Mesenchymal stem cell (in vitro differentiated cells and primary cell): ENCODE results near the gene ABCC1.

ENCODE experiments used
- DNase-seq: peaks from one replicate; pipeline ENCODE4 v3.0.0-alpha.2; 2013
- H2AFZ ChIP-seq: one replicate; pipeline ENCODE4 v1.6.1; 2013; ENCODE audit warnings: low read depth, mild to moderate bottlenecking, control low read depth, inconsistent platforms, low read length, moderate library complexity
- H2AK5ac ChIP-seq: 2 replicates; pipeline ENCODE4 v1.6.1; 2013; ENCODE audit warnings: low read length, moderate library complexity, mild to moderate bottlenecking, inconsistent platforms; ENCODE audit not compliant: severe bottlenecking
- H2BK120ac ChIP-seq: one replicate; pipeline ENCODE4 v1.6.1; 2013; ENCODE audit warnings: low read depth, mild to moderate bottlenecking, inconsistent platforms, low read length, moderate library complexity
- H2BK12ac ChIP-seq, 2 experiments: one replicate each; pipeline ENCODE4 v1.6.1; 2013; ENCODE audit warnings: inconsistent platforms in 2 of 2, low read length in 2 of 2, mild to moderate bottlenecking in 2 of 2, moderate library complexity in 2 of 2, control low read depth in 1 of 2
- H2BK15ac ChIP-seq: one replicate; pipeline ENCODE4 v1.6.1; 2013; ENCODE audit warnings: mild to moderate bottlenecking, low read depth, inconsistent platforms; ENCODE audit not compliant: poor library complexity, severe bottlenecking
- H2BK5ac ChIP-seq: 2 replicates; pipeline ENCODE4 v1.6.1; 2013; ENCODE audit warnings: low read depth, mild to moderate bottlenecking, low read length, control low read depth, inconsistent platforms; ENCODE audit not compliant: poor library complexity, severe bottlenecking
- H3K14ac ChIP-seq, 2 experiments: one replicate each; pipeline ENCODE4 v1.6.1; 2013; ENCODE audit warnings: inconsistent platforms in 2 of 2, low read length in 2 of 2, control low read depth in 1 of 2, mild to moderate bottlenecking in 1 of 2, moderate library complexity in 1 of 2
- H3K18ac ChIP-seq, 2 experiments: one replicate each; pipeline ENCODE4 v1.6.1; 2013; ENCODE audit warnings: inconsistent platforms in 2 of 2, low read length in 2 of 2, control low read depth in 1 of 2, low read depth in 1 of 2, mild to moderate bottlenecking in 1 of 2
- H3K23ac ChIP-seq, 2 experiments: one replicate each; pipeline ENCODE4 v1.6.1; 2013; ENCODE audit warnings: inconsistent platforms in 2 of 2, low read length in 2 of 2, mild to moderate bottlenecking in 2 of 2, moderate library complexity in 2 of 2, control low read depth in 1 of 2
- H3K27ac ChIP-seq: 2 replicates; pipeline ENCODE4 v1.5.1; 2013; ENCODE audit warnings: mild to moderate bottlenecking, moderate library complexity, low read length, control low read depth, inconsistent platforms; ENCODE audit not compliant: poor library complexity, severe bottlenecking
- H3K27me3 ChIP-seq, 2 experiments: 2 replicates each; pipeline versions ENCODE4 v1.6.1 to v1.7.0; 2013; ENCODE audit warnings: low read length in 2 of 2, mild to moderate bottlenecking in 2 of 2, moderate library complexity in 2 of 2, control low read depth in 1 of 2, inconsistent platforms in 1 of 2; ENCODE audit not compliant: control insufficient read depth in 1 of 2, insufficient read depth in 1 of 2
- H3K36me3 ChIP-seq, 2 experiments: 2 replicates each; pipeline versions ENCODE4 v1.6.1 to v1.7.0; 2013; ENCODE audit warnings: low read length in 2 of 2, control low read depth in 1 of 2, inconsistent platforms in 1 of 2, low read depth in 1 of 2, mild to moderate bottlenecking in 1 of 2; ENCODE audit not compliant: insufficient read depth in 2 of 2, control insufficient read depth in 1 of 2
- H3K4ac ChIP-seq, 2 experiments: one replicate each; pipeline ENCODE4 v1.6.1; 2013; ENCODE audit warnings: inconsistent platforms in 2 of 2, low read length in 2 of 2, mild to moderate bottlenecking in 2 of 2, moderate library complexity in 2 of 2, control low read depth in 1 of 2, low read depth in 1 of 2
- H3K4me1 ChIP-seq: 2 replicates; pipeline ENCODE4 v1.6.1; 2013; ENCODE audit warnings: low read depth, low read length, control low read depth; ENCODE audit not compliant: control insufficient read depth, insufficient read depth
- H3K4me2 ChIP-seq: 2 replicates; pipeline ENCODE4 v1.6.1; 2013; ENCODE audit warnings: low read length, mild to moderate bottlenecking, inconsistent platforms; ENCODE audit not compliant: poor library complexity, severe bottlenecking
- H3K4me3 ChIP-seq, 2 experiments: 2 replicates each; pipeline versions ENCODE4 v1.5.1 to v1.7.0; 2013; ENCODE audit warnings: low read length in 2 of 2, mild to moderate bottlenecking in 2 of 2, control low read depth in 1 of 2, low read depth in 1 of 2; ENCODE audit not compliant: insufficient read depth in 1 of 2
- H3K79me1 ChIP-seq: replicated peaks from 2 replicates; pipeline ENCODE4 v1.6.1; 2013; ENCODE audit warnings: mild to moderate bottlenecking, control low read depth, low read length, inconsistent platforms; ENCODE audit not compliant: poor library complexity, severe bottlenecking
- H3K9ac ChIP-seq: 2 replicates; pipeline ENCODE4 v1.7.0; 2013; ENCODE audit warnings: mild to moderate bottlenecking, low read length, moderate library complexity
- H3K9me3 ChIP-seq: 2 replicates; pipeline ENCODE4 v1.7.0; 2013; ENCODE audit warnings: mild to moderate bottlenecking, low read length; ENCODE audit not compliant: control insufficient read depth
- H4K8ac ChIP-seq: one replicate; pipeline ENCODE4 v1.6.1; 2013; ENCODE audit warnings: inconsistent platforms, mild to moderate bottlenecking, low read length, moderate library complexity
- H4K91ac ChIP-seq: one replicate; pipeline ENCODE4 v1.6.1; 2013; ENCODE audit warnings: mild to moderate bottlenecking, low read length, inconsistent platforms
- WGBS: methylation state at CpG from one replicate; pipeline ENCODE4 v1.1.7; 2013; ENCODE audit warnings: mixed read lengths; 5-methylcytosine and 5-hydroxymethylcytosine counted together

The ABCC1 gene

GRCh38 chr16:16010194-16010593, 60.8 kb downstream of the ABCC1 start:
- no peak overlapping the region for H2BK120ac ChIP-seq
- DNase-seq: no peak
- H2AK5ac ChIP-seq: no peak overlapping the region
- no peak overlapping the region for H3K14ac ChIP-seq
- H3K27ac ChIP-seq: no peak overlapping the region
- no peak overlapping the region for H3K4me2 ChIP-seq
- H3K79me1 ChIP-seq: peaks cover 13% of the 10 kb centered on the region
- no peak overlapping the region for H4K8ac ChIP-seq
- no peak overlapping the region for H4K91ac ChIP-seq
- no peak overlapping the region for H2BK12ac ChIP-seq
- no peak overlapping the region for H3K4me3 ChIP-seq
- no peak overlapping the region for H3K23ac ChIP-seq
- no peak overlapping the region for H2BK15ac ChIP-seq
- H3K4ac ChIP-seq: no peak overlapping the region
- no peak overlapping the region for H2BK5ac ChIP-seq
- 90% methylated on average over 3 of the region's 3 CpGs for WGBS
- peaks cover 9 to 39% of the 10 kb centered on the region in 2 experiments for H3K36me3 ChIP-seq
- no peaks in the 10 kb centered on the region for H3K9me3 ChIP-seq
- no peak overlapping the region for H2AFZ ChIP-seq
- peaks cover 20% of the 10 kb centered on the region for H3K4me1 ChIP-seq
- H3K27me3 ChIP-seq: no peaks in the 10 kb centered on the region
- no peak overlapping the region for H3K18ac ChIP-seq
- H3K9ac ChIP-seq: no peak overlapping the region

DNA sequence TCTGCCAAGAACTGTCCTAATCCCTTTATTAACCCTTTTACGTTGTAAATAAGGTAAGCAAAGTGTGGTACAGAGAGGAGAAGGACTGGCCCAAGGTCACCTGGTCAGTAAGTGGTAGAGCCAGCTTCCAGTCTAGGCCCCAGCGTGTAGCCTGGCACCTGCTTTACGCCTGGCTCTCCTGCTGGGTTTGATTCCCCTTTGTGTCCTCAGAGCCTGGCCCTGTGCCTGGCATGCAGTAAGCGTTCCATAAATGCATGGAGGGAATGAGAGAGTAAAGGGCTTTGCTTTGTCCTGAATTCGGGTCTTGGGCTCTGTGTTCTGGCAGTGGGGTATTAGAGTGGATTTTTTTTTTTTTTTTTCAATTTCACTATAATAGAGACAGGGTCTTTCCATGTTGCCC, 62.7 kb downstream of the ABCC1 start:
- H3K23ac ChIP-seq: no peak overlapping the region
- H3K27ac ChIP-seq: no peak overlapping the region
- H2AFZ ChIP-seq: no peak overlapping the region
- no peak overlapping the region for H3K9ac ChIP-seq
- H4K91ac ChIP-seq: peak overlapping the region; percentile 43
- H3K9me3 ChIP-seq: no peaks in the 10 kb centered on the region
- 96% methylated on average over 4 of the region's 5 CpGs for WGBS
- no peak overlapping the region for H2BK5ac ChIP-seq
- peak overlapping the region in 1 of 2 experiments; percentile 20 for H3K14ac ChIP-seq
- H3K36me3 ChIP-seq: peaks cover 13 to 54% of the 10 kb centered on the region in 2 experiments
- H2BK12ac ChIP-seq: peak overlapping the region in 1 of 2 experiments; percentile 80
- H3K18ac ChIP-seq: peak overlapping the region; percentile 8 to 41
- H2AK5ac ChIP-seq: peak overlapping the region; percentile 47
- no peaks in the 10 kb centered on the region for H3K27me3 ChIP-seq
- no peak for DNase-seq
- peak overlapping the region in 1 of 2 experiments; percentile 29 for H3K4ac ChIP-seq
- H3K4me2 ChIP-seq: no peak overlapping the region
- peaks cover 10% of the 10 kb centered on the region for H3K79me1 ChIP-seq
- H3K4me3 ChIP-seq: no peak overlapping the region
- H3K4me1 ChIP-seq: peaks cover 13% of the 10 kb centered on the region
- H4K8ac ChIP-seq: peak overlapping the region; percentile 5
- no peak overlapping the region for H2BK15ac ChIP-seq
- H2BK120ac ChIP-seq: no peak overlapping the region

- H3K27ac ChIP-seq: no peak overlapping the region
- H2BK120ac ChIP-seq: no peak overlapping the region
- H3K14ac ChIP-seq: no peak overlapping the region
- H3K18ac ChIP-seq: no peak overlapping the region
- no peak overlapping the region for H3K9ac ChIP-seq
- H2BK15ac ChIP-seq: no peak overlapping the region
- H3K27me3 ChIP-seq: no peaks in the 10 kb centered on the region
- peaks cover 10% of the 10 kb centered on the region for H3K79me1 ChIP-seq
- H4K91ac ChIP-seq: no peak overlapping the region
- no peak overlapping the region for H4K8ac ChIP-seq
- no peak overlapping the region for H3K4ac ChIP-seq
- H3K9me3 ChIP-seq: no peaks in the 10 kb centered on the region
- no peak overlapping the region for H2AFZ ChIP-seq
- no peak for DNase-seq
- H3K4me3 ChIP-seq: no peak overlapping the region
- H3K36me3 ChIP-seq: peaks cover 20 to 64% of the 10 kb centered on the region in 2 experiments
- peaks cover 9% of the 10 kb centered on the region for H3K4me1 ChIP-seq
- H2AK5ac ChIP-seq: no peak overlapping the region
- H3K4me2 ChIP-seq: no peak overlapping the region
- H2BK12ac ChIP-seq: peak overlapping the region in 1 of 2 experiments; percentile 67
- WGBS: 89% methylated on average over 6 of the region's 6 CpGs
- no peak overlapping the region for H3K23ac ChIP-seq
- H2BK5ac ChIP-seq: no peak overlapping the region
Observed at GRCh38 chr16:16013812-16014211, 64.4 kb downstream of the ABCC1 start.

DNA sequence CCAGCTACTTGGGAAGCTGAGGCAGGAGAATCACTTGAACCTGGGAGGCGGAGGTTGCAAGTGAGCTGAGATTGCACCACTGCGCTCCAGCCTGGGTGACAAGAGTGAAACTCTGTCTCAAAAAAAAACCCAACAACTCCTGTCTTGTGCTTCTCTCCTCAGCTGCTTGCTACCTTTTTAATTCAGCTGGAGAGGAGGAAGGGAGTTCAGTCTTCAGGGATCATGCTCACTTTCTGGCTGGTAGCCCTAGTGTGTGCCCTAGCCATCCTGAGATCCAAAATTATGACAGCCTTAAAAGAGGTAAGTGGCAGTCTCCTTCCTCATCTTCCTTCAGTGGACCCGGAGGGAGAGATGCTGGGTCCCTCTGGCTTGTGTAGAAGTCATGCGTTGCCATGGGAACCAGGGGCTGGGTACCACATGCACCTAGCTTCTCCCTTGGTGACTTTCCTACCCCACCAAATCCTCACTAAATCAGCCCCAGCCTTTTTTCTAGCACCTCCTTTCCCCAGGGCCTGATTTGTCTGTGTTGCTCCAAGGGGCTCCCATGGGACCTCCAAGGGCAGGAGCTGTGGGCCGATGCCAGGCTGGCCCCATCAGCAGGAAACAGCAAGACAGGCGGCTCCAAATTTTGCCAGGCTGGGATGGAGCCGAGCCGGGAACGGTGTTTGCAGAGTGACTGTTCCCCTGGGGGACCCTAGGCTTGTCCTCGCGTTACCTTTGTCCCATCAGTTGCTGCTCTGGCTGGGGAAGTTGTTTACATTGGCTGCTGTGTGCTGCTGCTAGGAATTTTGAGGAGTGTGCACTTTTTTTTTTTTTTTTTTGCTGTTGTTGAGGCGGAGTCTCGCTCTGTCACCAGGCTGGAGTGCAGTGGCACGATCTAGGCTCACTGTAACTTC, 65.2 kb downstream of the ABCC1 start:
- Histone ChIP-seq H4K8ac (peak overlapping the region; percentile 80), H2AFZ (no peak overlapping the region), H3K9me3 (no peaks in the 10 kb centered on the region), H4K91ac (peak overlapping the region; percentile 52), H3K18ac (peak overlapping the region; percentile 4 to 5), H3K4me2 (no peak overlapping the region), H3K4me1 (peaks cover 10% of the 10 kb centered on the region), H3K27me3 (no peaks in the 10 kb centered on the region), H3K9ac (no peak overlapping the region), H2BK12ac (peak overlapping the region; percentile 20 to 77), H3K27ac (no peak overlapping the region), H3K79me1 (peaks cover 10% of the 10 kb centered on the region), H3K4me3 (no peak overlapping the region), H3K36me3 (peaks cover 16 to 64% of the 10 kb centered on the region in 2 experiments), H2BK15ac (no peak overlapping the region), H2BK120ac (peak overlapping the region; percentile 39), H2BK5ac (no peak overlapping the region), H3K14ac (no peak overlapping the region), H2AK5ac (no peak overlapping the region), H3K23ac (peak overlapping the region in 1 of 2 experiments; percentile 29), H3K4ac (peak overlapping the region; percentile 57 to 78)
- DNase-seq: peak; percentile 81
- WGBS: 41% methylated on average over 13 of the region's 14 CpGs
